Endodermal cell (in vitro differentiated cells): ENCODE data around the gene C5orf22. TPM values are rescaled to one million over a fixed set of nuclear protein-coding genes. Genes with fewer than 3 reads are reported as not detected.

Experiments
- DNase-seq: peaks from one replicate; pipeline ENCODE4 v3.0.0-alpha.2; 2017
- H3K27ac ChIP-seq: 2 replicates; pipeline ENCODE4 v1.5.1; 2013; ENCODE audit warnings: mild to moderate bottlenecking, low read depth, low read length, moderate library complexity
- H3K27me3 ChIP-seq: 2 replicates; pipeline ENCODE4 v1.6.1; 2013; ENCODE audit warnings: mild to moderate bottlenecking, low read length, moderate library complexity; ENCODE audit not compliant: insufficient read depth, control insufficient read depth, poor library complexity, severe bottlenecking
- H3K36me3 ChIP-seq: 2 replicates; pipeline ENCODE4 v1.7.0; 2013; ENCODE audit warnings: mild to moderate bottlenecking, low read length, moderate library complexity; ENCODE audit not compliant: control insufficient read depth, insufficient read depth
- H3K4me1 ChIP-seq: one replicate; pipeline ENCODE4 v1.7.0; 2013; ENCODE audit warnings: low read length; ENCODE audit not compliant: control insufficient read depth, insufficient read depth
- H3K4me3 ChIP-seq: 2 replicates; pipeline ENCODE4 v1.5.1; 2013; ENCODE audit warnings: mild to moderate bottlenecking, low read length, moderate library complexity
- H3K9ac ChIP-seq: 2 replicates; pipeline ENCODE4 v1.6.1; 2013; ENCODE audit warnings: mild to moderate bottlenecking, low read length, moderate library complexity; ENCODE audit not compliant: poor library complexity, severe bottlenecking; ENCODE audit errors: extremely low read depth
- H3K9me3 ChIP-seq: 2 replicates; pipeline ENCODE4 v1.6.1; 2013; ENCODE audit warnings: mild to moderate bottlenecking, low read length, moderate library complexity; ENCODE audit not compliant: control insufficient read depth
- H3K27ac Mint-ChIP-seq: 2 replicates; pipeline ENCODE4 v1.8.0; 2020; ENCODE audit warnings: mixed read lengths
- H3K27me3 Mint-ChIP-seq: 2 replicates; pipeline ENCODE4 v1.8.0; 2021; ENCODE audit warnings: mild to moderate bottlenecking, mixed read lengths; ENCODE audit not compliant: insufficient read depth
- H3K36me3 Mint-ChIP-seq: 2 replicates; pipeline ENCODE4 v1.8.0; 2020; ENCODE audit warnings: low read depth, mixed read lengths
- H3K4me1 Mint-ChIP-seq: 2 replicates; pipeline ENCODE4 v1.8.0; 2020; ENCODE audit warnings: mixed read lengths
- H3K4me3 Mint-ChIP-seq: 2 replicates; pipeline ENCODE4 v1.8.0; 2020; ENCODE audit warnings: mild to moderate bottlenecking, moderate library complexity, mixed read lengths
- H3K9me3 Mint-ChIP-seq: 2 replicates; pipeline ENCODE4 v1.8.0; 2020; ENCODE audit warnings: mild to moderate bottlenecking, mixed read lengths
- CTCF ChIP-seq: fragments of 200-600 bp; sonication (generic); conservative IDR thresholded peaks from 2 replicates; pipeline ENCODE4 v1.5.0; 2021; ENCODE audit warnings: antibody characterized with exemption, mild to moderate bottlenecking
- WGBS, 2 experiments: methylation state at CpG; one replicate each; pipeline versions ENCODE4 v1.1.5 to v1.1.7; 2013; ENCODE audit warnings: missing lambda C conversion rate in 2 of 2, mixed read lengths in 1 of 2; ENCODE audit not compliant: insufficient coverage in 1 of 2, insufficient read length in 1 of 2; 5-methylcytosine and 5-hydroxymethylcytosine counted together
- total RNA-seq, 2 donors: library from RNA; stranded (reverse); fragmentation: NEBNext Ultra II Directional in 1 of 2; extraction: Animal tissue kit (Norgen Biotek cat#: 25700) in 1 of 2; gene quantifications; 2 replicates in 1 of 2; 3 replicates in 1 of 2; pipeline ENCODE4 v1.2.1, GENCODE V29; 2021

C5orf22 gene
- total RNA-seq, 2 donors from 2014 or later, result 44.2 to 52.7 TPM

GRCh38 chr5:31585895-31586270 is 53.8 kb downstream of the C5orf22 start:
- WGBS, 2 experiments, result 60 to 91% methylated on average over 1 to 2 of the region's 2 CpGs
- no peaks in the 10 kb centered on the region for H3K4me1 Mint-ChIP-seq

DNA sequence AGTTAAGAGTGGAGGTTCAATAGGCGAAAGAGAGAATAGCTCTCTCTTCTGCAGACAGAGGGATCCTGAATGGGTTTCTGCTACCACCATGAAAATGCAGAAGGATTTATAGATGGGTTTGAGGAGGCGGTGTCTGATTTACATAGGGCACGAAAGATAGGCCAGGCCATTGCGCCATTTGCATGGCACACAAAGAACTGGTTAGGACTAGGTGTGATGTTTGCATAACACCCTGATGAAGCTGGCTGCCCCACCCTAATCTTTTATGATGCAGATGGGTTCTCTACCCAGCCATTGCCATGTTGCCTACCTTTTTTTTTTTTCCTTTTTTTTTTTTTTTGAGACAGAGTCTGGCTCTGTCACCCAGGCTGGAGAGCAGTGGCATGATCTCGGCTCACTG is 55.4 kb downstream of the C5orf22 start:
- H3K27me3 ChIP-seq, result no peaks in the 10 kb centered on the region
- Mint-ChIP-seq H3K4me3 (no peak overlapping the region), H3K4me1 (no peaks in the 10 kb centered on the region), H3K9me3 (peaks cover 3% of the 10 kb centered on the region), H3K27ac (no peak overlapping the region), H3K27me3 (no peaks in the 10 kb centered on the region), H3K36me3 (no peaks in the 10 kb centered on the region)
- no peaks in the 10 kb centered on the region for H3K36me3 ChIP-seq
- WGBS, 2 experiments, result 95 to 98% methylated on average over 4 to 5 of the region's 5 CpGs
- no peak overlapping the region for H3K27ac ChIP-seq
- H3K4me1 ChIP-seq, result no peaks in the 10 kb centered on the region
- H3K9me3 ChIP-seq, result no peaks in the 10 kb centered on the region
- no peak overlapping the region for H3K4me3 ChIP-seq
- no peak for TF ChIP-seq CTCF
- no peak overlapping the region for H3K9ac ChIP-seq
- DNase-seq, result peak; percentile 61

More at GRCh38 chr5:31585895-31586270, 53.8 kb downstream of the C5orf22 start:
- Mint-ChIP-seq H3K9me3 (peaks cover 3% of the 10 kb centered on the region), H3K4me3 (no peak overlapping the region), H3K36me3 (no peaks in the 10 kb centered on the region), H3K27me3 (no peaks in the 10 kb centered on the region), H3K27ac (no peak overlapping the region)
- no peak overlapping the region for H3K9ac ChIP-seq
- no peak overlapping the region for H3K27ac ChIP-seq
- no peak overlapping the region for H3K4me3 ChIP-seq
- no peak for DNase-seq
- TF ChIP-seq CTCF, result no peak
- no peaks in the 10 kb centered on the region for H3K36me3 ChIP-seq
- H3K4me1 ChIP-seq, result no peaks in the 10 kb centered on the region
- H3K27me3 ChIP-seq, result no peaks in the 10 kb centered on the region
- H3K9me3 ChIP-seq, result no peaks in the 10 kb centered on the region

DNA sequence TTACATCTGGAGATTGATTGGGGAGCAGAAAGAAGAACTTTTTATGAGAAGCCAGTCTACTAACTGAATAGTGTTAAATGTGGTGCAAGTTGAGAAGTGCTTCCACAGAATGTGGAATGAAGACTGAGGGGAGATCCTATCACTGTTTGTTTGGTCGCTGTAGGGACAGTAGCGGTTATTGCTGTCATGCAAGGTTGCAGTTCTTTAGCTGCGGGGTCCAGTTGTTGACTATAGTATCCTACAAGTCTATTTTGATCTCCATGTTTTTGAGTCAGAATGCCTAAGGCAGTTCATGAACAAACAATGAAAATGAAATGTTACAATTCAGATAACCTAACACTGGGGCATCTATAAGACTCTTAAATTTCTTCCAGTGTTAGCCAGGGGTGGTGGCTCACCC is 61.6 kb downstream of the C5orf22 start:
- no peaks in the 10 kb centered on the region for H3K27me3 ChIP-seq
- TF ChIP-seq CTCF, result no peak
- no peak overlapping the region for H3K4me3 ChIP-seq
- WGBS, 2 experiments, result 96 to 100% methylated on average over 3 of the region's 3 CpGs
- H3K9me3 ChIP-seq, result no peaks in the 10 kb centered on the region
- Mint-ChIP-seq H3K27me3 (no peaks in the 10 kb centered on the region), H3K27ac (no peak overlapping the region), H3K9me3 (no peaks in the 10 kb centered on the region), H3K4me1 (peaks cover 2% of the 10 kb centered on the region), H3K36me3 (no peaks in the 10 kb centered on the region), H3K4me3 (no peak overlapping the region)
- no peaks in the 10 kb centered on the region for H3K36me3 ChIP-seq
- H3K9ac ChIP-seq, result no peak overlapping the region
- H3K4me1 ChIP-seq, result no peaks in the 10 kb centered on the region
- DNase-seq, result no peak
- H3K27ac ChIP-seq, result no peak overlapping the region
